ENCODE measurements around the gene MSRB1. TPM values are rescaled to one million over a fixed set of nuclear protein-coding genes. Genes with fewer than 3 reads are reported as not detected.
A peak's percentile ranks its signal among the peaks of the same experiment; 100 is the strongest.

MSRB1 gene
- total and polyA plus RNA-seq, 2 of the 13 experiments (the other 11 are each of a cell fraction or from before 2014, with no cell fraction given), result 32.1 to 75.4 TPM

GRCh38 chr16:1929578-1930337 is 13.2 kb downstream of the MSRB1 start (continued):
- TF ChIP-seq ZNF570 (CRISPR knock-in tag; IDR thresholded peaks at IDR 0.05; ENCODE audit: borderline replicate concordance) (peak; percentile 78; the same call in 1 of the 2 replicates), ZNF264 (CRISPR knock-in tag; IDR thresholded peaks at IDR 0.05) (no peak), PTBP1 (IDR thresholded peaks at IDR 0.05; ENCODE audit: low read depth, low read length, poor library complexity, severe bottlenecking) (no peak), ZNF441 (CRISPR knock-in tag; IDR thresholded peaks at IDR 0.05; ENCODE audit: borderline replicate concordance) (peak; percentile 69; the same call in 1 of the 2 replicates), ATF3 (CRISPR knock-in tag; IDR thresholded peaks at IDR 0.05) (0 out of 2 replicates have a peak, but pooled peaks have one; percentile 41), RAD21 (CRISPR knock-in tag; IDR thresholded peaks at IDR 0.05) (peak; percentile 99), ERF (CRISPR knock-in tag; IDR thresholded peaks at IDR 0.05) (peak; percentile 67; the same call in 1 of the 2 replicates), MED13 (CRISPR knock-in tag; IDR thresholded peaks at IDR 0.05) (no peak), ZNF10 (CRISPR knock-in tag; IDR thresholded peaks at IDR 0.05; ENCODE audit: borderline replicate concordance, low read depth) (no peak), ZNF121 (CRISPR knock-in tag; IDR thresholded peaks at IDR 0.05) (no peak), PHF21A (CRISPR knock-in tag; IDR thresholded peaks at IDR 0.05) (no peak), CSRNP1 (CRISPR knock-in tag; IDR thresholded peaks at IDR 0.05) (0 out of 2 replicates have a peak, but pooled peaks have one; percentile 45), CTCF (CRISPR knock-in tag; IDR thresholded peaks at IDR 0.05) (peak; percentile 90)
- TF ChIP-seq, protein P1, sequence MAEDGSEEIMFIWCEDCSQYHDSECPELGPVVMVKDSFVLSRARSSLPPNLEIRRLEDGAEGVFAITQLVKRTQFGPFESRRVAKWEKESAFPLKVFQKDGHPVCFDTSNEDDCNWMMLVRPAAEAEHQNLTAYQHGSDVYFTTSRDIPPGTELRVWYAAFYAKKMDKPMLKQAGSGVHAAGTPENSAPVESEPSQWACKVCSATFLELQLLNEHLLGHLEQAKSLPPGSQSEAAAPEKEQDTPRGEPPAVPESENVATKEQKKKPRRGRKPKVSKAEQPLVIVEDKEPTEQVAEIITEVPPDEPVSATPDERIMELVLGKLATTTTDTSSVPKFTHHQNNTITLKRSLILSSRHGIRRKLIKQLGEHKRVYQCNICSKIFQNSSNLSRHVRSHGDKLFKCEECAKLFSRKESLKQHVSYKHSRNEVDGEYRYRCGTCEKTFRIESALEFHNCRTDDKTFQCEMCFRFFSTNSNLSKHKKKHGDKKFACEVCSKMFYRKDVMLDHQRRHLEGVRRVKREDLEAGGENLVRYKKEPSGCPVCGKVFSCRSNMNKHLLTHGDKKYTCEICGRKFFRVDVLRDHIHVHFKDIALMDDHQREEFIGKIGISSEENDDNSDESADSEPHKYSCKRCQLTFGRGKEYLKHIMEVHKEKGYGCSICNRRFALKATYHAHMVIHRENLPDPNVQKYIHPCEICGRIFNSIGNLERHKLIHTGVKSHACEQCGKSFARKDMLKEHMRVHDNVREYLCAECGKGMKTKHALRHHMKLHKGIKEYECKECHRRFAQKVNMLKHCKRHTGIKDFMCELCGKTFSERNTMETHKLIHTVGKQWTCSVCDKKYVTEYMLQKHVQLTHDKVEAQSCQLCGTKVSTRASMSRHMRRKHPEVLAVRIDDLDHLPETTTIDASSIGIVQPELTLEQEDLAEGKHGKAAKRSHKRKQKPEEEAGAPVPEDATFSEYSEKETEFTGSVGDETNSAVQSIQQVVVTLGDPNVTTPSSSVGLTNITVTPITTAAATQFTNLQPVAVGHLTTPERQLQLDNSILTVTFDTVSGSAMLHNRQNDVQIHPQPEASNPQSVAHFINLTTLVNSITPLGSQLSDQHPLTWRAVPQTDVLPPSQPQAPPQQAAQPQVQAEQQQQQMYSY (CRISPR knock-in tag; IDR thresholded peaks at IDR 0.05), result no peak
- TF ChIP-seq, protein P2, sequence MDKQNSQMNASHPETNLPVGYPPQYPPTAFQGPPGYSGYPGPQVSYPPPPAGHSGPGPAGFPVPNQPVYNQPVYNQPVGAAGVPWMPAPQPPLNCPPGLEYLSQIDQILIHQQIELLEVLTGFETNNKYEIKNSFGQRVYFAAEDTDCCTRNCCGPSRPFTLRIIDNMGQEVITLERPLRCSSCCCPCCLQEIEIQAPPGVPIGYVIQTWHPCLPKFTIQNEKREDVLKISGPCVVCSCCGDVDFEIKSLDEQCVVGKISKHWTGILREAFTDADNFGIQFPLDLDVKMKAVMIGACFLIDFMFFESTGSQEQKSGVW (CRISPR knock-in tag; IDR thresholded peaks at IDR 0.05; ENCODE audit: borderline replicate concordance), result no peak

All from HepG2 (cell line).